ENCODE measurements around the gene DENND4A.

DNA sequence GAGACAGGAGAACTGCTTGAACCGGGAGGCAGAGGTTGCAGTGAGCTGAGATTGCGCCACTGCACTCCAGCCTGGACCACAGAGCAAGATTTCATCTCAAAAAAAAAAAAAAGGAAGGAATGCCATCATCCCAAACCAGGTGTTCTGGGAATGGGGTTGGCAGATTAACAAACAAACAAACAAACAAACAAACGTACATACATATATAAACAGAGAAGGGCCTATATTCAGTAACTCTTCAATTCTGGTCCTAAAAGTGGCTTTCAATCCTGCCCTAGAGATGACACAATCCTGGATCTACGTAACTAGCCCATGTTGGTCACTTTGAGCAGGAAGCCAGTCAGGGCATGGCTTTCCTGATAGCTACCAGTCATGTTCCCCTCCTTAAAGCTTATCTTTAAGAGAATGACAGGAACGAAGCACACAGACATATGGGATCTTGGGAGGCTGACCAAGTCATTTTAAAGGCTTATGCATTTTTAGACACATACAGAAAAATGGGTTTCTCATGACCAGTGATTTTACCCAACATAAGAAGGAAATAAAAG is 47.3 kb upstream of the DENND4A start:
- no peak for TF ChIP-seq POLR2AphosphoS5 (IDR thresholded peaks at IDR 0.05; ENCODE audit: low read depth, low read length)
- TF ChIP-seq REST (IDR thresholded peaks at IDR 0.05; ENCODE audit: insufficient read depth in 1 of 2, low read depth in 2 of 2, low read length in 2 of 2): no peak

Measured in PFSK-1 (cell line).